HG03432 (cell line): ENCODE data around the gene TNP1.

Source experiments
- ATAC-seq: cut with Tn5 transposase; IDR thresholded peaks from one replicate; pipeline ENCODE4 v1.9.1; 2021; ENCODE audit warnings: mild to moderate bottlenecking, moderate library complexity; ENCODE audit not compliant: unreplicated experiment

The TNP1 gene

GRCh38 chr2:216845426-216845825 lies 14.4 kb downstream of the TNP1 start:
- no peak for ATAC-seq

GRCh38 chr2:216842636-216843035 lies 17.2 kb downstream of the TNP1 start:
- ATAC-seq = no peak

GRCh38 chr2:216839688-216840087 lies 20.2 kb downstream of the TNP1 start:
- no peak for ATAC-seq

GRCh38 chr2:216838151-216838550 lies 21.7 kb downstream of the TNP1 start:
- ATAC-seq = no peak

- ATAC-seq = no peak
These were observed 22.1 kb downstream of the TNP1 start for GRCh38 chr2:216837740-216838139.

- ATAC-seq = no peak
These were observed 26.8 kb downstream of the TNP1 start for GRCh38 chr2:216833061-216833460.

- no peak for ATAC-seq
These were observed 29.5 kb downstream of the TNP1 start for GRCh38 chr2:216830346-216830745.

- no peak for ATAC-seq
These were observed 30.3 kb downstream of the TNP1 start for GRCh38 chr2:216829533-216829932.

GRCh38 chr2:216827073-216827720 lies 32.7 kb downstream of the TNP1 start:
- ATAC-seq = no peak

- ATAC-seq = no peak
These were observed 37.4 kb downstream of the TNP1 start for GRCh38 chr2:216822470-216822869.

- no peak for ATAC-seq
These were observed 39.2 kb downstream of the TNP1 start for GRCh38 chr2:216820709-216821108.

- ATAC-seq = no peak
These were observed 40.1 kb downstream of the TNP1 start for GRCh38 chr2:216819766-216820165.

GRCh38 chr2:216819055-216819454 lies 40.8 kb downstream of the TNP1 start:
- ATAC-seq = no peak

GRCh38 chr2:216810399-216811160 lies 49.3 kb downstream of the TNP1 start:
- ATAC-seq = no peak
